Fibroblast of peridontal ligament (primary cell): ENCODE data around the gene PTRHD1.
"Not testable (repeated sequence)": the region's sequence is repeated elsewhere in the genome, so short reads cannot be mapped to it uniquely, and the experiment has no call there.

ENCODE experiments used
- DNase-seq: peaks from one replicate; pipeline ENCODE4 v3.0.0-alpha.2; 2010; ENCODE audit errors: extremely low read depth

Gene PTRHD1

GRCh38 chr2:24809316-24810007 lies 16.3 kb upstream of the PTRHD1 start:
- peak; percentile 26 for DNase-seq

DNA sequence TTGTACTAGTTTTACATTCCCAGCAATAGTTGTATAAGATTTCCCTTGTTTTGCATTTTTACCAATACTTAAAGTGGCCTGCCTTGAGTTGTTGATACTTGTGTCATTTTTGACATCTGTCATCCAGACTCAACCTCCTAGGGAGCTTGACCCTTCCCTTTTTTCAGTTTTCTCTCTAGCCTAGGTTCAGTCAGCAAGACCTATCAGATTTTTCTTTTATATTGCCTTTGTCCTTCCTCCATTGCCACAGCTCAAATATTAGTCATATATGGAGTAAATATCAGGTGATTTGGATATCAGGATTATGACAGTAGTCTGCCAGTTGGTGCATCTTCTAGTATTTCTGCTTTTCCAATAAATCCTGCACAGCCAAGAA lies 13.5 kb upstream of the PTRHD1 start:
- no peak for DNase-seq

GRCh38 chr2:24805811-24806660 lies 12.8 kb upstream of the PTRHD1 start:
- DNase-seq = not testable (repeated sequence)

- not testable (repeated sequence) for DNase-seq
These were observed 7.3 kb upstream of the PTRHD1 start for GRCh38 chr2:24800487-24800886.

DNA sequence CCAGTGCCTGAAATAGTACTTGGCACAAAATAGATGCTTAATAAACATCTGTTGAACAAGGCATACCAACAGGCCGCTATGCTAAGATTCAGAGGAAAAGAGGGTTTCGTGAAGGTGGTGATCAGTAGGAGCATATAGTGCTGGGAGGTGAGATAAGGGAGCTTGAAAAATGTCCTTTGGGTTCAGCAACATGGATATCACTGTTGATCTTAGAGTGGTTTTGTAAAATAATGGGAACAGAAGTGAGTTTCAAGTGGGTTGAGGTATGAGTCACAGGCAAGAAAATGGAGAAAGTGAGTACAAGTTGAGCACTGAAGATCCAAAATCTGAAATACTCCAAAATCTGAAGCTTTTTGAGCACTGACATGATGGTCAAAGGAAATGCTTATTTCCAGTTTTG lies 4.5 kb upstream of the PTRHD1 start:
- DNase-seq = no peak

- no peak for DNase-seq
These were observed 707 bp upstream of the PTRHD1 start for GRCh38 chr2:24793761-24794435.

GRCh38 chr2:24792542-24792873 lies 683 bp downstream of the PTRHD1 start:
- no peak for DNase-seq

DNA sequence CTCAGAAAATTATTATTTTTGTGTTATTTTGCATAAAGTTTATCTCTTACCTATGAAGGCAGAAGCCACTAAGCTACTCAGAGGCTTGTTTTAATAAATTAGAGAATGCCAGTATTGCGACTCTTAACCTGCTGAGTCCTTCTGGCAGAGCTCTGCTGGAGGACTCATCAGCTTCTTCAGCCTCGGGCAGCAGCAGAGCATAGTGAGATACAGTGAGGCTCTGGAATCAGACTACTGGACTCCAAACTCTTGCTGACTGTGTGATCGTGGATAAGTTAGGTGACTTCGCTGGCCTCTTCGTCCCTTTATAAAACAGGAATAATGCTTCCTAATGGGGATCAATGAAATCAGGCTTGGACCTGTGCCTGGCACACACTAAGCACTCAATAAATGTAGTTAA lies 1.7 kb downstream of the PTRHD1 start:
- DNase-seq = no peak

- no peak for DNase-seq
These were observed 4.4 kb downstream of the PTRHD1 start for GRCh38 chr2:24788816-24789215.

- DNase-seq = no peak
These were observed 5.7 kb downstream of the PTRHD1 start for GRCh38 chr2:24787532-24787931.

- DNase-seq = no peak
These were observed 7.4 kb downstream of the PTRHD1 start for GRCh38 chr2:24785671-24786321.

GRCh38 chr2:24783641-24784040 lies 9.6 kb downstream of the PTRHD1 start:
- DNase-seq = no peak

DNA sequence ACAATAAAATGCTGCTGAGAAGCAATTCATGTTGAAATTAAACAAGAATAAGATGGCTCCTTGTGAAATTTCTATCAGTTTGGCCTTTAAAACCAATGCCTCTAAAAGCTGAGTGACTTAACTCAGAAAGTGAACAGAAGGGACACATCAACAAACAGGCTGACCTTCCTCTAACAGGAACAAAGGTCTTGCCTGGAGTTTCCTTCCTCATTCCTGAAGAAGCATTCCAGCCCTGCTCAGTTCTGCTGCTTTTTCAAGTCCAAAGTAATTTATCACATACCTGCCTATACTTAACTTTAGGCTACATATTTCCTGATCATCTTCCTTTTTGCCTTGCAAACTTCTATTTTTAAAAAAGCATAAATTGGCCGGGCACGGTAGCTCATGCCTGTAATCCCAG lies 14.1 kb downstream of the PTRHD1 start:
- DNase-seq = no peak

DNA sequence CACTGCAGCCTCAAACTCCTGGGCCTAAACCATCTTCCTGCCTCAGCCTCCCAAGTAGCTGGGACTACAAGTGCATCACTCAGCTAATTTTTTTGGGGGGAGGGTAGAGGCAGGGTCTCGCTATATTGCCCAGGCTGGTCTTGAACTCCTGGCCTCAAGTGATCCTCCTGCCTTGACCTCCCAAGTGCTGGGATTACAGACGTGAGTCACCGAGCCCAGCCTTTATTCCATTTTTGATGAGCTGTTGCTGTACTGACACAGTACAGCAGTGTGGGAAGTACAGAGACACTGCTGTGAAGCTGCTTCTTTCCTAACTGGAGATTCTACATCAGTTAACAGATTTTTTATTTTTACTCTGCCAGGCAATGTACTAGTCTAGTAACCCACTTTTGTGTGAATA lies 18.8 kb downstream of the PTRHD1 start:
- no peak for DNase-seq

- DNase-seq = no peak
These were observed 21.2 kb downstream of the PTRHD1 start for GRCh38 chr2:24771764-24772586.

DNA sequence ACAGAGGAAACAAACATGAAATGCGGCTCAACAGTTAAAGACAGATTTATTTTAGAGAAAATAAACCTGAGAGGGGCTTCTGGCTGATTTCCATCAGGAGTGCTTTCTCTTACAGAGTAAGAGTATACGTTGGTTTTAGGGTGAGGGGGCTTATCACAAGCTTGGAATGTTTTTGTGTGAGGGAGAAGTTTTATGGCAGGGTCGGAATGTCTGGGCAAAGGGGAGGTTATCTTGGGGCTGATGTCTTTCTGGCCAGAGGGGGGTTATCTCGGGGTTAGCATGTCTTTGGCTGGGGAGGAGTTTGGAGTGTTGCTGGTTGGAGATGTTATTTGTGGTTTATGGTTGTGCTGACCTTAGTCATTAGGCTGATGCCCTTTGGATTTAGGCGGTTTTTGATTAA lies 22.1 kb downstream of the PTRHD1 start:
- no peak for DNase-seq

DNA sequence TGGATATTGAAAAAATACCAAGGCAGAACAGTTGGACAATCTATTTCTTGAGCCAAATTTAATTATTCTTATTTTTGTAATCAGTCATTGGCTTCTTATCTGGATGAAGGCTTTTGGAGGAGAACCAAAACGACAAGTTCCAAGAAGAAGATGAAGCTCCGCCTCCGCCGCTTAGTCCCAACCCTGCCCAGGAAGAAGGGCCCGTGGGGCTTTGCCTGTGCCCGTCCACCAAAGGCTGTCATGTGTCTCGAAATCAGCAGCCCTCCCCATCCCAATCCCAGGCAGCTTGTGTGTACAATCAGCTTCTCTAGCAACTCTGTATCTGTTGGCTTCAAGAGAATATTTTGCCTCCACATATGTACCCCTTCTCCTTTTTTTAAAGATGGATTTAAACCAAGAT lies 24.6 kb downstream of the PTRHD1 start:
- DNase-seq = no peak

DNA sequence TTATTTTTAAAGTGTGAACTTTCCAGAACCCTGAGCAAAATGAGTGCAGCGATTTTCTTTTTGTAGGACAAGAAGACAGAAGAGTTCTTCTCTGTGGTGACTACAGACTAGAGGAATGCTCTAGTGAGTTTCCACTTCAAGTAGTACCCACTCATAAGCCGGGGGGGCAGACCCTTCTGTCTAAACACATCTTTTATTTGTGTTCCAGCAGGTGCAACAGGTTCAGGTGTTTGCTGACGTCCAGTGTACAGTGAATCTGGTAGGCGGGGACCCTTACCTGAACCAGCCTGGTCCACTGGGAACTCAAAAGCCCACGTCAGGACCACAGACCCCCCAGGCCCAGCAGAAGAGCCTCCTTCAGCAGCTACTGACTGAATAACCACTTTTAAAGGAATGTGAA lies 25.2 kb downstream of the PTRHD1 start:
- DNase-seq = no peak

DNA sequence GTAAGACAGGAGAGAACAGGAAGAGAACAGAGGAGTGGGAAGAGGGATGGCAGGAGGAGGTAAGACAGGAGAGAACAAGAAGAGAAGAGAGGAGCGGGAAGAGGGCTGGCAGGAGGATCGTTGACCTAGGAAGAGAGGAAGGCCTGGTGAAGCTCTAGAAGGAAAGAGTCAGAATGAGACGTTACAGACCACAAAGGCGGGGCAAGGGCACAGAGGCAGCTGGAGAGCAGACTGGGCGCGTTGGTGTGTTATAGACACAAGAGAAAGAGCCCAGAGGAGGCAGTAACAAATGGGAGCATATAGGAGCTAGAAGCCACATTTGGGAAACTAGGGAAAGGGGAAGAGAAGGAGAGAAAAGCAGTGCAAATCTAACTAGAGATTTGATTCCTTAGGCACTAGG lies 26.6 kb downstream of the PTRHD1 start:
- DNase-seq = no peak

DNA sequence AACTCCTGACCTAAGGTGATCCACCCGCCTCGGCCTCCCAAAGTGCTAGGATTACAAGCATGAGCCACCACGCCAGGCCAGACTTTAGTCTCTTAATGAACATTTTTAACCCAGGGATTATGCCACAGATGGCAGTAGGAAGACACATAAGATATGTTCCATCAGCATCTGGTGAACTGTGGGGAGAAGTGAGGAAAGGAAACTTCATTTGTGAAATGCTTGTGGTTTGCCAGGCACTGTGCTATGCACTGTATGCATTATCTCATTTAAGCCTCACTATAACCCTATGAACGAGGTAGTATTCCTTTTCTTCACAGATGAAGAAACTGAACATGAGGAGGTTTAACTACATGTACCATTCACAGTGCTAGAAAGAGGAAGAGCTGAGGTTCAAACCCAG lies 29.3 kb downstream of the PTRHD1 start:
- DNase-seq = no peak

DNA sequence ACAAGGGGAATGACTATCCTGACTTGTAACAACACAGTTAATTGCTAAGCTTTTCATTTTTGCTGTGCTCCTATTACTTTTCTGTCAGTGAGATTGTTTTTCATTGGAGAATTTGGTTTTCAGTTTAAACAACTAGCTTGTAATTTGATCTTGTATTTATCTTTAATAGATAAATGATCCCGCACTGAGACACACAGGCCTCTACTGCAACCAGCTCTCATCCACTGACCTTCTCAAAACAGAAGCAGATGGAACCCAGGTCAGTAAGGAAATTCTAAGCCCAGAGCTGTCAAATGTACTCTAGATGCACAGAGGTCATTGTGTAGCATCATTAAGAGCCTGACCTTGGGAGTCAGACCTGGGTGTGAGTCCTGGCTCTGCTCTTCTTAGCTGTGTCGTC lies 30.7 kb downstream of the PTRHD1 start:
- DNase-seq = no peak

DNA sequence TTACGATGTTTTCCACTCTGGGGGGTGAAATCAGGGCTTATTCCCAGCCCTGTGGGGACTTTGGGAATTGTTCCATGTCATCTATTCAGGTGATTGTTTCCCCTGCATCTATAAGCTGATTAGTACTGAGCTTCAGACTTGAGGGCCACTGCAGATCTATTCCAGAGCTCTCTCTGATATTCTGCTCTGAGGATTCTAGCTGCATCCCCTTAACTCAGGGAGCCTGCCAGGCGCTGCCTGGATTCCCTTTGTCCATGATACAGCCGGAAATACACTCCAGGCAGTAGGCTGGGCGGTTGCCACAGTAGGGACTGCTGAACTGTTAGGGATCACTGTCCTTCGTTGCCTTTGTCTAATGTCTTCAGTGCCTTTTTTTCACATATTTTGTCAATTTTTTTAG lies 31.3 kb downstream of the PTRHD1 start:
- DNase-seq = no peak
